SK-N-SH (cell line): Measurements from ENCODE around the gene MARVELD2. TPM values are rescaled to one million over a fixed set of nuclear protein-coding genes. Genes with fewer than 3 reads are reported as not detected.
"Not testable (repeated sequence)": the region's sequence is repeated elsewhere in the genome, so short reads cannot be mapped to it uniquely, and the experiment has no call there.

Experiments used
- CTCF ChIA-PET: fragments of 300-600, 350-600 bp; formaldehyde crosslinking; extraction: SDS; loops from one replicate; lab custom pipeline; 2021; lab: Yijun Ruan, JAX
- POLR2A ChIA-PET: fragments of 350-600 bp; sonication (Branson Sonifier 250); formaldehyde crosslinking; extraction: SDS; loops from one replicate; lab custom pipeline; 2020; ENCODE audit warnings: antibody characterized with exemption, inconsistent platforms; lab: Yijun Ruan, JAX
- DNase-seq: peaks from one replicate; pipeline ENCODE4 v3.0.0; 2012
- H2AFZ ChIP-seq: fragments of 200-600 bp; sonication (generic); 2 replicates; pipeline ENCODE4 v1.8.1; 2016; ENCODE audit warnings: antibody characterized with exemption, mild to moderate bottlenecking, low read depth
- H3F3A ChIP-seq: fragments of 200-600 bp; sonication (generic); replicated peaks from 2 replicates; pipeline ENCODE3; 2016; ENCODE audit warnings: antibody characterized with exemption, mild to moderate bottlenecking; ENCODE audit not compliant: insufficient read depth
- H3K27ac ChIP-seq, 2 experiments: fragments of 200-500 bp in 1 of 2; fragments of 200-600 bp in 1 of 2; sonication (Bioruptor generic) in 1 of 2; sonication (generic), shearing (Covaris generic) in 1 of 2; 2 replicates each; pipeline versions ENCODE4 v1.5.1 to v1.6.1; 2014 to 2016; ENCODE audit warnings: low read depth in 2 of 2, inconsistent platforms in 1 of 2, low read length in 1 of 2, mild to moderate bottlenecking in 1 of 2, mixed read lengths in 1 of 2
- H3K27me3 ChIP-seq: fragments of 200-600 bp; sonication (generic), shearing (Covaris generic); 2 replicates; pipeline ENCODE4 v1.6.1; 2016; ENCODE audit warnings: mixed run types; ENCODE audit not compliant: insufficient read depth
- H3K36me3 ChIP-seq, 2 experiments: fragments of 200-500 bp in 1 of 2; fragments of 200-600 bp in 1 of 2; sonication (Bioruptor generic) in 1 of 2; sonication (generic) in 1 of 2; replicated peaks in 1 of 2; 2 replicates each; pipeline versions ENCODE3 to v1.5.1; 2014 to 2016; ENCODE audit warnings: low read length in 1 of 2, mild to moderate bottlenecking in 1 of 2; ENCODE audit not compliant: insufficient read depth in 2 of 2, control insufficient read depth in 1 of 2
- H3K4me1 ChIP-seq, 2 experiments: fragments of 200-500 bp in 1 of 2; fragments of 200-600 bp in 1 of 2; sonication (Bioruptor generic) in 1 of 2; sonication (generic), shearing (Covaris generic) in 1 of 2; 2 replicates each; pipeline versions ENCODE4 v1.5.1 to v1.6.1; 2014 to 2016; ENCODE audit warnings: low read depth in 1 of 2, low read length in 1 of 2, mixed run types in 1 of 2; ENCODE audit not compliant: insufficient read depth in 2 of 2, control insufficient read depth in 1 of 2
- H3K4me2 ChIP-seq: fragments of 200-600 bp; sonication (generic), shearing (Covaris generic); 2 replicates; pipeline ENCODE4 v1.6.1; 2017; ENCODE audit warnings: mixed run types
- H3K4me3 ChIP-seq, 2 experiments: fragments of 200-500 bp in 1 of 2; fragments of 200-600 bp in 1 of 2; sonication (Bioruptor generic) in 1 of 2; sonication (generic), shearing (Covaris generic) in 1 of 2; 2 replicates each; pipeline versions ENCODE4 v1.5.1 to v1.8.1; 2014 to 2016; ENCODE audit warnings: low read depth in 2 of 2, inconsistent platforms in 1 of 2, low read length in 1 of 2, mild to moderate bottlenecking in 1 of 2, mixed read lengths in 1 of 2, moderate library complexity in 1 of 2
- H3K79me2 ChIP-seq: fragments of 200-600 bp; sonication (generic); 2 replicates; pipeline ENCODE4 v1.8.1; 2017; ENCODE audit warnings: mild to moderate bottlenecking; ENCODE audit not compliant: insufficient read depth
- H3K9ac ChIP-seq: fragments of 200-600 bp; sonication (generic); 2 replicates; pipeline ENCODE4 v1.6.1; 2017; ENCODE audit warnings: mixed run types
- H3K9me2 ChIP-seq: fragments of 200-600 bp; sonication (generic); 2 replicates; pipeline ENCODE4 v1.6.1; 2017; ENCODE audit warnings: mixed run types
- H3K9me3 ChIP-seq: fragments of 200-600 bp; sonication (generic); 2 replicates; pipeline ENCODE4 v1.6.1; 2017; ENCODE audit warnings: mixed run types, mild to moderate bottlenecking, moderate library complexity
- H4K20me1 ChIP-seq: fragments of 200-600 bp; sonication (generic); 2 replicates; pipeline ENCODE4 v1.6.1; 2017; ENCODE audit warnings: mild to moderate bottlenecking, mixed run types; ENCODE audit not compliant: insufficient read depth
- CHD2 ChIP-seq: fragments of 150-350 bp; IDR thresholded peaks from 2 replicates; pipeline ENCODE4 v1.6.1; 2018; ENCODE audit warnings: low read length; ENCODE audit not compliant: partially characterized antibody
- EZH2phosphoT487 ChIP-seq: fragments of 200-600 bp; sonication (generic); IDR thresholded peaks from 2 replicates; pipeline ENCODE4 v1.6.1; 2017; ENCODE audit warnings: low read depth, mixed run types, mild to moderate bottlenecking, antibody characterized with exemption, moderate library complexity, borderline replicate concordance
- FOSL2 ChIP-seq: IDR thresholded peaks from 2 replicates; pipeline ENCODE4 v1.4.0; 2012; ENCODE audit warnings: low read depth, mild to moderate bottlenecking, moderate library complexity, borderline replicate concordance
- FOXM1 ChIP-seq: IDR thresholded peaks from 2 replicates; pipeline ENCODE4 v1.4.0; 2012; ENCODE audit warnings: low read depth, mild to moderate bottlenecking
- GATA2 ChIP-seq: sonication (generic); formaldehyde crosslinking; IDR thresholded peaks from 2 replicates; pipeline ENCODE4 v1.5.0; 2020; ENCODE audit warnings: mild to moderate bottlenecking, missing genetic modification reagents
- MEF2A ChIP-seq: IDR thresholded peaks from 2 replicates; pipeline ENCODE4 v1.4.0; 2012; ENCODE audit warnings: low read depth, borderline replicate concordance
- MXI1 ChIP-seq: IDR thresholded peaks from 2 replicates; pipeline ENCODE4 v1.6.1; 2012; ENCODE audit warnings: mild to moderate bottlenecking, low read depth, low read length, improper control_type of control experiment
- POLR2AphosphoS5 ChIP-seq: IDR thresholded peaks from 2 replicates; pipeline ENCODE4 v1.6.1; 2012; ENCODE audit warnings: low read depth, low read length
- RFX5 ChIP-seq: IDR thresholded peaks from 2 replicates; pipeline ENCODE4 v1.6.1; 2012; ENCODE audit warnings: mild to moderate bottlenecking, improper control_type of control experiment, low read length
- YY1 ChIP-seq: IDR thresholded peaks from 2 replicates; pipeline ENCODE4 v1.4.0; 2012; ENCODE audit warnings: low read depth, mild to moderate bottlenecking
- WGBS: methylation state at CpG from one replicate; pipeline ENCODE4 v1.1.6; 2017; ENCODE audit warnings: low lambda C conversion rate; 5-methylcytosine and 5-hydroxymethylcytosine counted together
- polyA plus RNA-seq, 3 experiments: library from polyadenylated mRNA; depleted of rRNA; stranded (reverse); fragments of >200 nt; gene quantifications; 2 replicates each; pipeline ENCODE4 v1.2.3, GENCODE V29; 2012
- TF ChIP-seq, protein P1 (sequence below): IDR thresholded peaks from 2 replicates; pipeline ENCODE4; 2012
- TF ChIP-seq, protein P2 (sequence below): fragments of 150-350 bp; IDR thresholded peaks from 2 replicates; pipeline ENCODE4 v1.6.1; 2016; ENCODE audit warnings: mild to moderate bottlenecking, low read depth, low read length
- TF ChIP-seq, protein P3 (sequence below): fragments of 200-600 bp; sonication (generic); IDR thresholded peaks from 2 replicates; pipeline ENCODE4 v1.6.1; 2017; ENCODE audit warnings: antibody characterized with exemption, mild to moderate bottlenecking, moderate library complexity
- TF ChIP-seq, protein P4 (sequence below): IDR thresholded peaks from 2 replicates; pipeline ENCODE4 v1.6.1; 2012; ENCODE audit warnings: mild to moderate bottlenecking, low read depth, low read length, moderate library complexity

Gene MARVELD2
- polyA plus RNA-seq, 1 of the 3 experiments (the other 2 are of a cell fraction) = 0.07 TPM

DNA sequence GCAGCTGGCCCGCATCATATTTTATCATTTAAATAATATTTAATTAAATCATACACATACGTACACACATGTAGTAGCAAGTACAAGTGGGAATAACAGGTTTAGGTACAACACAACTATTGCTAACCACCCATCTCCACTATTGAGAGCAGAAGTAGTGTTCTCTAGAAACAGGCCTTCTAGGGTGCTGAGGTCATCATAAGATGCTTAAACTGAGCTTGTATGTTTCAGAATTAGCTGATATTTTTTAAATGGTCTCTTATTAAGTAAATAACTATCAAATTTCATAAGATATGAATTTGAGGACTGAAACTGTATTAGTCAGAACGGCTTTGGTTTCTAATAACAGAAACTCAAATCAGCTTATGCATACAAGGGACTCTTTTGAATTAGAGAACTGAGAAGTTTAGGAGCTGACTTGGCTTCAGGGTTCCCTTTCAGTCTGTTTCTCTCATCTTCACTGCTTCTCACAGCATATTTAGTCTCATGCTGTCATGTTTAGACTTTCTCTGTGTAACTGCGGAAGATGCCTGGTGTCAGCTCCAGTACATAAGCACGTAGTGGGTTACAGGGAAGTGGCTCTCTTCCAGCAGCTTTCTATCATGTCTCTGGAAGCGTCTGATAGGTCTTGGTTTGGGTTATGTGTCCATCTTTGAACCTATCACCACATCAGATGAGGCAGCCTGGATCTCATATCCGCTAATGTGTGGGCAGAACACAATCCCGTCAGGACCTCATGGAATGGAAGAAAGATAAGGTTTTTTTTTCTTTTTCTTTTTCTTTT is 52.7 kb downstream of the MARVELD2 start (continued):
- TF ChIP-seq, protein P1, sequence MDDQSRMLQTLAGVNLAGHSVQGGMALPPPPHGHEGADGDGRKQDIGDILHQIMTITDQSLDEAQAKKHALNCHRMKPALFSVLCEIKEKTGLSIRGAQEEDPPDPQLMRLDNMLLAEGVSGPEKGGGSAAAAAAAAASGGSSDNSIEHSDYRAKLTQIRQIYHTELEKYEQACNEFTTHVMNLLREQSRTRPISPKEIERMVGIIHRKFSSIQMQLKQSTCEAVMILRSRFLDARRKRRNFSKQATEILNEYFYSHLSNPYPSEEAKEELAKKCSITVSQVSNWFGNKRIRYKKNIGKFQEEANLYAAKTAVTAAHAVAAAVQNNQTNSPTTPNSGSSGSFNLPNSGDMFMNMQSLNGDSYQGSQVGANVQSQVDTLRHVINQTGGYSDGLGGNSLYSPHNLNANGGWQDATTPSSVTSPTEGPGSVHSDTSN = no peak
- TF ChIP-seq GATA2 (CRISPR knock-in tag) (no peak), MEF2A (no peak), POLR2AphosphoS5 (no peak), YY1 (no peak)
- TF ChIP-seq, protein P2, sequence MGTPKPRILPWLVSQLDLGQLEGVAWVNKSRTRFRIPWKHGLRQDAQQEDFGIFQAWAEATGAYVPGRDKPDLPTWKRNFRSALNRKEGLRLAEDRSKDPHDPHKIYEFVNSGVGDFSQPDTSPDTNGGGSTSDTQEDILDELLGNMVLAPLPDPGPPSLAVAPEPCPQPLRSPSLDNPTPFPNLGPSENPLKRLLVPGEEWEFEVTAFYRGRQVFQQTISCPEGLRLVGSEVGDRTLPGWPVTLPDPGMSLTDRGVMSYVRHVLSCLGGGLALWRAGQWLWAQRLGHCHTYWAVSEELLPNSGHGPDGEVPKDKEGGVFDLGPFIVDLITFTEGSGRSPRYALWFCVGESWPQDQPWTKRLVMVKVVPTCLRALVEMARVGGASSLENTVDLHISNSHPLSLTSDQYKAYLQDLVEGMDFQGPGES = no peak
- TF ChIP-seq, all 33 proteins: peak for 0

DNA sequence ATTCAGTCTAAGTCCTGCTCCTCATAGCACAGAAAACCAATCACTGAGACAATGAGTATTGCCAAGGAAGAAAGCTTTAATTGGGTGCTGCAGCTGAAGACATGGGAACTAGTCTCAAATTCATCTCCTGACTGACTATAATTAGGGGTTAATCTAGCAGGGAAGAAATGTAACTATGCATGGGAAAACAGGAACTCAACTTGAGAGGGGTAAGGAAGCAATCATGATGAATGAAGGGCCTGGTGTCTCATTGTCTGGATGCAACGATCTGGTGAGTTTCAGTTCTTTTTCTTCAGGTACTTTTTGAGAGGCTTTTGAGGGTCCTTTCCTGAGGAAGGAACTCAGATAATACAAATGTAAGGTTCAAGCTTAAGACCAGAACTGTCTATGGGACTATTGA is 53.7 kb downstream of the MARVELD2 start:
- Histone ChIP-seq H3F3A (no peaks in the 10 kb centered on the region), H3K4me3 (no peak overlapping the region), H3K27ac (no peak overlapping the region), H3K4me2 (no peak overlapping the region), H3K27me3 (no peaks in the 10 kb centered on the region), H3K4me1 (no peaks in the 10 kb centered on the region), H2AFZ (no peak overlapping the region), H3K36me3 (no peaks in the 10 kb centered on the region), H3K79me2 (no peaks in the 10 kb centered on the region), H3K9me2 (no peaks in the 10 kb centered on the region), H3K9me3 (no peaks in the 10 kb centered on the region), H4K20me1 (no peaks in the 10 kb centered on the region), H3K9ac (no peak overlapping the region)
- TF ChIP-seq, protein P3, sequence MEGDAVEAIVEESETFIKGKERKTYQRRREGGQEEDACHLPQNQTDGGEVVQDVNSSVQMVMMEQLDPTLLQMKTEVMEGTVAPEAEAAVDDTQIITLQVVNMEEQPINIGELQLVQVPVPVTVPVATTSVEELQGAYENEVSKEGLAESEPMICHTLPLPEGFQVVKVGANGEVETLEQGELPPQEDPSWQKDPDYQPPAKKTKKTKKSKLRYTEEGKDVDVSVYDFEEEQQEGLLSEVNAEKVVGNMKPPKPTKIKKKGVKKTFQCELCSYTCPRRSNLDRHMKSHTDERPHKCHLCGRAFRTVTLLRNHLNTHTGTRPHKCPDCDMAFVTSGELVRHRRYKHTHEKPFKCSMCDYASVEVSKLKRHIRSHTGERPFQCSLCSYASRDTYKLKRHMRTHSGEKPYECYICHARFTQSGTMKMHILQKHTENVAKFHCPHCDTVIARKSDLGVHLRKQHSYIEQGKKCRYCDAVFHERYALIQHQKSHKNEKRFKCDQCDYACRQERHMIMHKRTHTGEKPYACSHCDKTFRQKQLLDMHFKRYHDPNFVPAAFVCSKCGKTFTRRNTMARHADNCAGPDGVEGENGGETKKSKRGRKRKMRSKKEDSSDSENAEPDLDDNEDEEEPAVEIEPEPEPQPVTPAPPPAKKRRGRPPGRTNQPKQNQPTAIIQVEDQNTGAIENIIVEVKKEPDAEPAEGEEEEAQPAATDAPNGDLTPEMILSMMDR = no peak
- TF ChIP-seq EZH2phosphoT487 (no peak), CHD2 (no peak), RFX5 (no peak), MXI1 (no peak), FOSL2 (no peak), FOXM1 (no peak)
- TF ChIP-seq, protein P4, sequence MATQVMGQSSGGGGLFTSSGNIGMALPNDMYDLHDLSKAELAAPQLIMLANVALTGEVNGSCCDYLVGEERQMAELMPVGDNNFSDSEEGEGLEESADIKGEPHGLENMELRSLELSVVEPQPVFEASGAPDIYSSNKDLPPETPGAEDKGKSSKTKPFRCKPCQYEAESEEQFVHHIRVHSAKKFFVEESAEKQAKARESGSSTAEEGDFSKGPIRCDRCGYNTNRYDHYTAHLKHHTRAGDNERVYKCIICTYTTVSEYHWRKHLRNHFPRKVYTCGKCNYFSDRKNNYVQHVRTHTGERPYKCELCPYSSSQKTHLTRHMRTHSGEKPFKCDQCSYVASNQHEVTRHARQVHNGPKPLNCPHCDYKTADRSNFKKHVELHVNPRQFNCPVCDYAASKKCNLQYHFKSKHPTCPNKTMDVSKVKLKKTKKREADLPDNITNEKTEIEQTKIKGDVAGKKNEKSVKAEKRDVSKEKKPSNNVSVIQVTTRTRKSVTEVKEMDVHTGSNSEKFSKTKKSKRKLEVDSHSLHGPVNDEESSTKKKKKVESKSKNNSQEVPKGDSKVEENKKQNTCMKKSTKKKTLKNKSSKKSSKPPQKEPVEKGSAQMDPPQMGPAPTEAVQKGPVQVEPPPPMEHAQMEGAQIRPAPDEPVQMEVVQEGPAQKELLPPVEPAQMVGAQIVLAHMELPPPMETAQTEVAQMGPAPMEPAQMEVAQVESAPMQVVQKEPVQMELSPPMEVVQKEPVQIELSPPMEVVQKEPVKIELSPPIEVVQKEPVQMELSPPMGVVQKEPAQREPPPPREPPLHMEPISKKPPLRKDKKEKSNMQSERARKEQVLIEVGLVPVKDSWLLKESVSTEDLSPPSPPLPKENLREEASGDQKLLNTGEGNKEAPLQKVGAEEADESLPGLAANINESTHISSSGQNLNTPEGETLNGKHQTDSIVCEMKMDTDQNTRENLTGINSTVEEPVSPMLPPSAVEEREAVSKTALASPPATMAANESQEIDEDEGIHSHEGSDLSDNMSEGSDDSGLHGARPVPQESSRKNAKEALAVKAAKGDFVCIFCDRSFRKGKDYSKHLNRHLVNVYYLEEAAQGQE = no peak
- DNase-seq = no peak
- WGBS = 62% methylated on average over 1 of the region's 1 CpG
- ChIA-PET POLR2A (interaction anchor here (0.7 kb wide), 1 partner anchor 815 kb away, joined by 3 read pairs; no protein-coding TSS in a partner anchor), CTCF (interaction anchor here (0.8 to 1.1 kb wide), 2 partner anchors 9 to 59 kb away, joined by 3 to 4 read pairs; no protein-coding TSS in a partner anchor)

DNA sequence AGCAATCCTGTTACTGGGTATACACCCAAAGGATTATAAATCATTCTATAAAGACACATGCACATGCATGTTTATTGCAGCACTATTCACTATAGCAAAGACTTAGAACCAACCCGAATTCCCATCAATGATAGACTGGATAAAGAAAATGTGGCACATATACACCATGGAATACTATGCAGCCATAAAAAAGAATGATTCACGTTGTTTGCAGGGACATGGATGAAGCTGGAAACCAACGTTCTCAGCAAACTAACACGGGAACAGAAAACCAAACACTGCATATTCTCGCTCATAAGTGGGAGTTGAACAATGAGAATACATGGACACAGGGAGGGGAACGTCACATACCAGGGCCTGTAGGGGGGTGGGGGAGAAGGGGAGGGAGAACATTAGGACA is 56.6 kb downstream of the MARVELD2 start:
- WGBS = 49% methylated on average over 6 of the region's 6 CpGs
- H3K4me3 ChIP-seq, CTCF ChIA-PET, H3K36me3 ChIP-seq, H3K27me3 ChIP-seq, H3F3A ChIP-seq, H3K9me3 ChIP-seq, DNase-seq, H3K79me2 ChIP-seq, H3K9me2 ChIP-seq, H3K4me2 ChIP-seq, POLR2A ChIA-PET, H3K4me1 ChIP-seq, H3K27ac ChIP-seq, H4K20me1 ChIP-seq, H3K9ac ChIP-seq, H2AFZ ChIP-seq: not testable (repeated sequence)
